CD14-positive monocyte (primary cell): ENCODE measurements around the gene OLFM2. TPM values are rescaled to one million over a fixed set of nuclear protein-coding genes. Genes with fewer than 3 reads are reported as not detected.
A peak's percentile ranks its signal among the peaks of the same experiment; 100 is the strongest.

Source experiments
- DNase-seq, 3 donors: peaks; one replicate each; pipeline ENCODE4 v3.0.0-alpha.2; 2011 to 2022
- H2AFZ ChIP-seq: 2 replicates; pipeline ENCODE4 v1.6.0; 2012; ENCODE audit warnings: mild to moderate bottlenecking, low read depth, low read length, inconsistent platforms; ENCODE audit not compliant: insufficient read depth, poor library complexity, severe bottlenecking
- H3K27ac ChIP-seq, 2 donors: 1 replicate in 1 of 2; 2 replicates in 1 of 2; pipeline ENCODE4 v1.5.1; 2012 to 2013; ENCODE audit warnings: low read length in 2 of 2, control low read depth in 1 of 2, inconsistent platforms in 1 of 2, low read depth in 1 of 2, mild to moderate bottlenecking in 1 of 2
- H3K27me3 ChIP-seq, 2 donors: one replicate each; pipeline versions ENCODE4 v1.6.0 to v1.6.1; 2011 to 2013; ENCODE audit warnings: low read length in 2 of 2; ENCODE audit not compliant: control insufficient read depth in 2 of 2, insufficient read depth in 2 of 2
- H3K36me3 ChIP-seq, 2 donors: replicated peaks in 1 of 2; 1 replicate in 1 of 2; 2 replicates in 1 of 2; pipeline versions ENCODE4 v1.5.1 to v1.6.1; 2012 to 2013; ENCODE audit warnings: low read length in 2 of 2, control low read depth in 1 of 2, inconsistent platforms in 1 of 2, mild to moderate bottlenecking in 1 of 2; ENCODE audit not compliant: insufficient read depth in 2 of 2, control insufficient read depth in 1 of 2
- H3K4me1 ChIP-seq, 2 donors: 1 replicate in 1 of 2; 2 replicates in 1 of 2; pipeline versions ENCODE4 v1.5.1 to v1.6.1; 2012 to 2013; ENCODE audit warnings: low read length in 2 of 2, control low read depth in 1 of 2, inconsistent platforms in 1 of 2, mild to moderate bottlenecking in 1 of 2, moderate library complexity in 1 of 2; ENCODE audit not compliant: insufficient read depth in 2 of 2, control insufficient read depth in 1 of 2
- H3K4me2 ChIP-seq: replicated peaks from 2 replicates; pipeline ENCODE3; 2012; ENCODE audit warnings: low read length, moderate library complexity, mild to moderate bottlenecking; ENCODE audit not compliant: poor library complexity, severe bottlenecking; ENCODE audit errors: extremely low read depth
- H3K4me3 ChIP-seq, 3 experiments: fragments of 200-600 bp in 1 of 3; sonication (generic) in 1 of 3; replicated peaks in 1 of 3; 1 replicate in 2 of 3; 2 replicates in 1 of 3; pipeline ENCODE4 v1.5.1; 2011 to 2013; ENCODE audit warnings: low read length in 3 of 3, mild to moderate bottlenecking in 3 of 3, control low read depth in 2 of 3, low read depth in 2 of 3, inconsistent platforms in 1 of 3, moderate library complexity in 1 of 3
- H3K79me2 ChIP-seq: 2 replicates; pipeline ENCODE4 v1.6.0; 2012; ENCODE audit warnings: mild to moderate bottlenecking, control low read depth, inconsistent platforms, low read length, moderate library complexity; ENCODE audit not compliant: insufficient read depth
- H3K9ac ChIP-seq: 2 replicates; pipeline ENCODE4 v1.6.0; 2017; ENCODE audit warnings: low read length, mild to moderate bottlenecking; ENCODE audit not compliant: insufficient read depth, poor library complexity, severe bottlenecking
- H3K9me3 ChIP-seq, 2 donors: replicated peaks in 1 of 2; 1 replicate in 1 of 2; 2 replicates in 1 of 2; pipeline versions ENCODE4 v1.5.1 to v1.6.1; 2012 to 2013; ENCODE audit warnings: low read length in 2 of 2, control low read depth in 1 of 2; ENCODE audit not compliant: control insufficient read depth in 1 of 2, insufficient read depth in 1 of 2
- H4K20me1 ChIP-seq: 2 replicates; pipeline ENCODE4 v1.6.0; 2012; ENCODE audit warnings: mild to moderate bottlenecking, low read length, control low read depth, moderate library complexity; ENCODE audit not compliant: insufficient read depth
- H3K27ac Mint-ChIP-seq, 7 donors: one replicate each; pipeline ENCODE4 v1.8.0; 2020; ENCODE audit warnings: mild to moderate bottlenecking in 7 of 7, mixed read lengths in 7 of 7, moderate library complexity in 6 of 7, inconsistent platforms in 2 of 7
- H3K27me3 Mint-ChIP-seq, 3 donors: one replicate each; pipeline ENCODE4 v1.8.0; 2021 to 2022; ENCODE audit warnings: low read depth in 3 of 3, mild to moderate bottlenecking in 3 of 3, mixed read lengths in 3 of 3, moderate library complexity in 3 of 3, inconsistent platforms in 1 of 3
- H3K36me3 Mint-ChIP-seq, 2 donors: one replicate each; pipeline ENCODE4 v1.8.0; 2020; ENCODE audit warnings: mixed read lengths in 2 of 2, inconsistent platforms in 1 of 2, mild to moderate bottlenecking in 1 of 2
- H3K4me1 Mint-ChIP-seq: one replicate; pipeline ENCODE4 v1.8.0; 2020; ENCODE audit warnings: mild to moderate bottlenecking, mixed read lengths
- H3K4me3 Mint-ChIP-seq, 2 donors: one replicate each; pipeline ENCODE4 v1.8.0; 2020; ENCODE audit warnings: mild to moderate bottlenecking in 2 of 2, mixed read lengths in 2 of 2, moderate library complexity in 1 of 2
- H3K9me3 Mint-ChIP-seq, 7 donors: one replicate each; pipeline ENCODE4 v1.8.0; 2020 to 2022; ENCODE audit warnings: mixed read lengths in 7 of 7, mild to moderate bottlenecking in 6 of 7, moderate library complexity in 6 of 7, inconsistent platforms in 2 of 7
- WGBS: methylation state at CpG from one replicate; pipeline ENCODE4 v1.1.5; 2013; ENCODE audit warnings: missing lambda C conversion rate; ENCODE audit not compliant: insufficient coverage; 5-methylcytosine and 5-hydroxymethylcytosine counted together
- intact Hi-C, 2 donors: fragments of 100-400 bp; cut with micrococcal nuclease; formaldehyde crosslinking; loops; one replicate each; pipeline versions ENCODE4 v1.15.0 to v1.15.1; 2023
- polyA plus RNA-seq, 3 donors: library from polyadenylated mRNA; depleted of rRNA in 1 of 3; unstranded in 2 of 3; stranded (reverse) in 1 of 3; fragments of 300-500 nt in 2 of 3; fragments of >200 nt in 1 of 3; fragmentation: Illumina TruSeq in 2 of 3; gene quantifications; 1 replicate in 2 of 3; 2 replicates in 1 of 3; pipeline ENCODE4 v1.2.3, GENCODE V29; 2012 to 2021
- TF ChIP-seq, protein P1 (sequence below): fragments of 200-600 bp; IDR thresholded peaks from one replicate; pipeline ENCODE4 v1.8.0; 2022; ENCODE audit warnings: antibody characterized with exemption, mild to moderate bottlenecking

The OLFM2 gene
- polyA plus RNA-seq, 3 donors, result not detected

DNA sequence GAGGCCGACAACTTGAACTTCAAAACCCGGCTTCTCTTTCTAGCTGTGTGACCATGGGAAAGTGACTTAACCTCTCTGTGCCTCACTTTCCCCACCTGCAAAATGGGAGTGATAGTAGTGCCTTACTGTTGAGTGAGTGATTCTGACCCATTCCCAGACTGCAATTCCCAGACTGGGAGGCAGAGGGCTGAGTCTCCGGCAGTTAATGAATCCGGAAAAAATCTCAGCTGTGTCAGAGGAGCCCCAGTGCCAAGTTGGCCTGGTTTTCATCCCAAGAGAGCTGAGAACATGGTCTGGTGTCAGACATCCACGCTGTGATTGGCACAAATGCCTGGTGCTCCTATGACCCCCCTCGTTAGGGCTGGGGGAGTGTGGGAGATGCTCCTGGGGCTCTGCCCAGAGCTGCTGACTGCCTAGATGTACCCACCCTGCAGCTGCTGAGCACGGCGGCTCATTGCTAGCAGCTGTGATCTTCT is 51.2 kb downstream of the OLFM2 start:
- no peak overlapping the region for H3K4me2 ChIP-seq
- no peak overlapping the region for H2AFZ ChIP-seq
- H4K20me1 ChIP-seq, result no peaks in the 10 kb centered on the region
- no peak overlapping the region for H3K9ac ChIP-seq
- no peaks in the 10 kb centered on the region for H3K4me1 ChIP-seq
- Mint-ChIP-seq H3K9me3 (peaks cover 0 to 2% (median 0%) of the 10 kb centered on the region in 7 donors), H3K4me3 (no peak overlapping the region), H3K4me1 (no peaks in the 10 kb centered on the region), H3K36me3 (no peaks in the 10 kb centered on the region), H3K27ac (peak overlapping the region in 1 of 7 donors; percentile 41), H3K27me3 (peaks cover 2 to 14% (median 13%) of the 10 kb centered on the region in 3 donors)
- no peak overlapping the region for H3K4me3 ChIP-seq
- no peak for DNase-seq
- TF ChIP-seq, protein P1, sequence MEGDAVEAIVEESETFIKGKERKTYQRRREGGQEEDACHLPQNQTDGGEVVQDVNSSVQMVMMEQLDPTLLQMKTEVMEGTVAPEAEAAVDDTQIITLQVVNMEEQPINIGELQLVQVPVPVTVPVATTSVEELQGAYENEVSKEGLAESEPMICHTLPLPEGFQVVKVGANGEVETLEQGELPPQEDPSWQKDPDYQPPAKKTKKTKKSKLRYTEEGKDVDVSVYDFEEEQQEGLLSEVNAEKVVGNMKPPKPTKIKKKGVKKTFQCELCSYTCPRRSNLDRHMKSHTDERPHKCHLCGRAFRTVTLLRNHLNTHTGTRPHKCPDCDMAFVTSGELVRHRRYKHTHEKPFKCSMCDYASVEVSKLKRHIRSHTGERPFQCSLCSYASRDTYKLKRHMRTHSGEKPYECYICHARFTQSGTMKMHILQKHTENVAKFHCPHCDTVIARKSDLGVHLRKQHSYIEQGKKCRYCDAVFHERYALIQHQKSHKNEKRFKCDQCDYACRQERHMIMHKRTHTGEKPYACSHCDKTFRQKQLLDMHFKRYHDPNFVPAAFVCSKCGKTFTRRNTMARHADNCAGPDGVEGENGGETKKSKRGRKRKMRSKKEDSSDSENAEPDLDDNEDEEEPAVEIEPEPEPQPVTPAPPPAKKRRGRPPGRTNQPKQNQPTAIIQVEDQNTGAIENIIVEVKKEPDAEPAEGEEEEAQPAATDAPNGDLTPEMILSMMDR, result no peak
- H3K9me3 ChIP-seq, result no peaks in the 10 kb centered on the region
- no peaks in the 10 kb centered on the region for H3K27me3 ChIP-seq
- H3K36me3 ChIP-seq, result no peaks in the 10 kb centered on the region
- no peaks in the 10 kb centered on the region for H3K79me2 ChIP-seq
- no peak overlapping the region for H3K27ac ChIP-seq
- 96% methylated on average over 6 of the region's 8 CpGs for WGBS
- intact Hi-C loops, result no loop called here

DNA sequence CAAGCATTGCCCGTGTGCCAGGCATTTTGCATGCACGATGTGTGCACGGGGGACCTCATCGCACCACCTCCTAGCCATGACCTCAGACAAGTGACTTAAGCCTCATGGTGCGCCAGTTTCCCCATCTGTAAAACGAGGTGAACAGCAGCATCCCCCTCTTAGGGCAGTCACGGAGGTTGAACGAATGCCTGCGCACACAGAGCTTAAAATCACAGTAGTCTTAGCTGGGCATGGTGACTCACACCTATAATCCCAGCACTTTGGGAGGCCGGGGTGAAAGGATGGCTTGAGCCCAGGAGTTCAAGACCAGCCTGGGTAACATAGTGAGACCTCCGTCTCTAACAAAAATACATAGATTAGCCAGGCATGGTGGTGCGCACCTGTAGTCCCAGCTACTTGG is 52.6 kb downstream of the OLFM2 start:
- no peak overlapping the region for H3K4me3 Mint-ChIP-seq
- H3K4me1 Mint-ChIP-seq, result no peaks in the 10 kb centered on the region

More for the DNA sequence above, 52.6 kb downstream of the OLFM2 start:
- Histone ChIP-seq H3K36me3 (no peaks in the 10 kb centered on the region), H4K20me1 (no peaks in the 10 kb centered on the region), H3K79me2 (no peaks in the 10 kb centered on the region), H3K9ac (no peak overlapping the region), H3K27ac (no peak overlapping the region), H3K9me3 (no peaks in the 10 kb centered on the region), H3K4me2 (no peak overlapping the region), H3K4me3 (no peak overlapping the region), H2AFZ (no peak overlapping the region), H3K4me1 (no peaks in the 10 kb centered on the region), H3K27me3 (no peaks in the 10 kb centered on the region)
- 92% methylated on average over 12 of the region's 12 CpGs for WGBS
- Mint-ChIP-seq H3K9me3 (peaks cover 0 to 3% (median 0%) of the 10 kb centered on the region in 7 donors), H3K36me3 (no peaks in the 10 kb centered on the region), H3K27me3 (peaks cover 4 to 11% (median 8%) of the 10 kb centered on the region in 3 donors), H3K27ac (no peak overlapping the region)
- no peak for DNase-seq
- intact Hi-C loops, result no loop called here
- TF ChIP-seq, protein P1, result no peak
